AG04450 (cell line): Measurements from ENCODE around the gene ARHGEF39. TPM values are rescaled to one million over a fixed set of nuclear protein-coding genes. Genes with fewer than 3 reads are reported as not detected.

ENCODE experiments used
- CTCF ChIA-PET: fragments of 300-600, 350-600 bp; formaldehyde crosslinking; extraction: SDS; loops from one replicate; lab custom pipeline; 2022; ENCODE audit warnings: antibody characterized with exemption, inconsistent platforms; lab: Charles Lee
- POLR2A ChIA-PET: fragments of 350-600 bp; formaldehyde crosslinking; extraction: SDS; loops from one replicate; lab custom pipeline; 2021; ENCODE audit warnings: antibody characterized with exemption, inconsistent platforms; lab: Yijun Ruan, JAX
- DNase-seq: peaks from one replicate; pipeline ENCODE4 v3.0.0-alpha.2; 2011; ENCODE audit warnings: low read depth, low spot score
- H3K27ac ChIP-seq: one replicate; pipeline ENCODE4 v1.5.1; 2012; ENCODE audit warnings: low read depth, low read length, control low read depth
- H3K27me3 ChIP-seq: one replicate; pipeline ENCODE4 v1.6.0; 2012; ENCODE audit warnings: low read length; ENCODE audit not compliant: control insufficient read depth, insufficient read depth
- H3K4me3 ChIP-seq: 2 replicates; pipeline ENCODE4 v1.5.1; 2011; ENCODE audit warnings: mild to moderate bottlenecking, low read depth, low read length, control low read depth
- H3K9me3 ChIP-seq: 2 replicates; pipeline ENCODE4 v1.5.1; 2012; ENCODE audit warnings: low read length; ENCODE audit not compliant: control insufficient read depth, insufficient read depth
- CTCF ChIP-seq: IDR thresholded peaks from 2 replicates; pipeline ENCODE4 v1.5.1; 2011; ENCODE audit warnings: low read depth, low read length, control low read depth, inconsistent platforms
- polyA plus RNA-seq: library from polyadenylated mRNA; depleted of rRNA; stranded (reverse); fragments of >200 nt; gene quantifications from 2 replicates; pipeline ENCODE4 v1.2.3, GENCODE V29; 2011

The ARHGEF39 gene
- polyA plus RNA-seq, 1 experiment: 1.2 TPM

DNA sequence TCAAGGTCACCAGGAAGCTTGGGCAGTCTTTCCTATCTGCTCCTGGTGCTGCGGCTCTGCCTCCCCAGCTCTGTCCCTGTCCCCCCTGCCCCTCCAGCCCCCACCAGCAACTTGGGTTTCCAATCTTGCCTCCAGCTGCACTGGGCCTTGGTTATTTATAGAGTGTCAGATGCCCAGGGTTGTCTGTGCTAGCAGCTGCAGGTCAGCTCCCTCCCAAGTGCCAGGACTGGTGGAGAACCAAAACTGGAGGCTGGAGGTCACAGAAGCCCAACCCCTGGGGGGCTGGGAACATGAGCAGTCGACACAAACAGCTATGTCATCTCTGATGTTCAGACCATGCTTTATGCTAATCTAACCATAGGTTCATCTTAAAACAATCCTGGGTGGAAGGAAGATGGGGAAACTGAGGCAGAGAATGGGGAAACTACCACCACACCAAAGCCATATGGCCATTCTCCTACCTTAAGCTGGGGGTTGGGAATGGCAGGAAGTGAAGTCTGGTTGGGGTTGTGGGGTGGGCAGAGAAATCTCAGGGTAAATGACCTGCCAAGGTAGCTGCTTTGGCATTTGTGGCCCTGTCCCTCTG, 23.1 kb upstream of the ARHGEF39 start:
- Histone ChIP-seq H3K4me3 (peak overlapping the region; percentile 98), H3K27ac (peak overlapping the region; percentile 41), H3K9me3 (no peaks in the 10 kb centered on the region; the same call in 1 of the 2 replicates), H3K27me3 (no peaks in the 10 kb centered on the region)
- ChIA-PET POLR2A (interaction anchor here (0.6 to 9.1 kb wide), 11 partner anchors 8 to 172 kb away, joined by 3 to 101 read pairs (median 15); partner anchors contain the start of genes ARHGEF39, CCDC107, CREB3 and RMRP), CTCF (interaction anchor here (2.1 to 6.4 kb wide), 2 partner anchors 9 to 27 kb away, joined by 7 to 43 read pairs; no protein-coding TSS in a partner anchor)
- TF ChIP-seq CTCF: no peak
- DNase-seq: no peak

- H3K9me3 ChIP-seq: no peaks in the 10 kb centered on the region; the same call in 1 of the 2 replicates
- H3K27ac ChIP-seq: peak overlapping the region; percentile 24
- H3K4me3 ChIP-seq: peak overlapping the region; percentile 98
- TF ChIP-seq CTCF: no peak
- DNase-seq: no peak
- ChIA-PET POLR2A (interaction anchor here (1.2 to 9.1 kb wide), 9 partner anchors 7 to 44 kb away, joined by 3 to 101 read pairs (median 15); partner anchors contain the start of genes ARHGEF39, CCDC107, CREB3 and RMRP), CTCF (interaction anchor here (1.2 to 6.4 kb wide), 3 partner anchors 9 to 48 kb away, joined by 3 to 43 read pairs (median 7); no protein-coding TSS in a partner anchor)
- no peaks in the 10 kb centered on the region for H3K27me3 ChIP-seq
These were observed 22.3 kb upstream of the ARHGEF39 start for GRCh38 chr9:35687306-35687705.

DNA sequence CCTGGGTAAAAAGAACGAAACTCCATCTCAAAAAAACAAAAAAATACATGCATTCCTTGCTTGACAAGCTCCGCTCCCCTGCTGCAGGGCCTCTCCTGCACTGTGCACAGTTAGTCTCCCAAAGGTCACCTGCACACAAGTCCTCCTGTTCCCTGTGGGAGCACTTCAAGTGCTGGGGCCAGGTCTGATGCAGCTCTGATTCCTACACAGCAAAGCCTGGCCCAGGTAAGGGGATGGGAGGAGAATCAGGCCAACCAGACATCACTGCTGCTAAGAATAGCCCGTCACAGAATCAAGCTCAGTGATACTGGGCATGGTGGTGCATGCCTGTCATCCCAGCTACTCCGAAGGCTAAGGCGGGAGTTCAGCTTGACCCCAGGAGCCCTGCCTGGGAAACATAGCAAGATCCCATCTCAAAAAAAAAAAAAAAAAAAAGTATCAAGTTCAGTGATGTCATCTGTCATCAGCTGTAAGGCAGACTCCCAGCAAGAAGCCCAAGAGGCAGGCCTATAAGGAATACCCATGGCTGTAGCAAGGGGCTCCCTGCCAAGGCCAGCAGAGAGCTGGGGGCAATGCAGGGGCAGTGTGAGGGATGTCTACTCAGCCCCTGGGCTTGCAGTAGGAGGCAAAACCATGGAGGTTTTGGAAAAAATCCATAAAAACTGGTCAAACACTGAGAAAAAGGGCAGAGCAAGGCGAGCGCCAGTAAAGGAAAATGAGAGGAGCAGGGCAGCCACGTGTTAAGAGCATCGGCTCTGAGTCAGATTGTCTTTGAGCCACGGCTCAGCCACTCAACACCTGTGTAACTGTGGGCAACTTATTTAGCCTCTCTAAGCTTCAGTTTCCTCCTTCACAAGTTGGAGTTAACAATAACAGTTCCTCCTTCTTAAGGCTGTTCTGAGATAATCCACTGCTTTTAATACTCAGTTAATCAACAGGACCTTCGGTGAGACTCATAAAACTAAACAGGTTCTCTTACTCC, 21.5 kb upstream of the ARHGEF39 start:
- ChIA-PET CTCF (interaction anchor here (0.9 to 6.4 kb wide), 4 partner anchors 10 to 49 kb away, joined by 3 to 43 read pairs (median 4); no protein-coding TSS in a partner anchor), POLR2A (interaction anchor here (0.5 to 9.1 kb wide), 9 partner anchors 9 to 55 kb away, joined by 3 to 101 read pairs (median 8); partner anchors contain the start of genes ARHGEF39, CA9, CCDC107 and CREB3)
- Histone ChIP-seq H3K27me3 (no peaks in the 10 kb centered on the region), H3K9me3 (no peaks in the 10 kb centered on the region; the same call in 1 of the 2 replicates), H3K4me3 (peak overlapping the region; percentile 98), H3K27ac (peak overlapping the region; percentile 31)
- DNase-seq: no peak
- TF ChIP-seq CTCF: no peak

DNA sequence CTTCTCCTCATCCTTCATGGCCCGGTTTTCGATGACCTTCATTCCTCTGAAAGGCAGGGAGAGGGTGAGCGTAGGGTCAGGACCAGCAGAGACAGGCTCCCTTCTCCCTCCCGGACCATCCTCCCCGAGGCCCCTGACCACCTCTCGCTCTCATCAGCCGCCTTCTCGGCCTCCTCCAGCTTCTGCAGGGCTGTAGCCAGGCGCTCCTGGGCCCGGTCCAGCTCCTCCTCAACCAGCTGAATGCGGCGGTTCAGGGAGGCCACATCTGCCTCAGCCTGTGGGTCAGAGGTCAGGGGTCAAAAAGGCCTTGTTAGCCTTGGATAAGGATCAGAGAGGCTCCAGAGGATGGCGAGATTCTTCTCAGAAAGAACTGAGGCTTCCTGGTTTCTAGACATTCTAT, 20.5 kb upstream of the ARHGEF39 start:
- POLR2A ChIA-PET: interaction anchor here (1.3 to 9.1 kb wide), 5 partner anchors 10 to 47 kb away, joined by 3 to 75 read pairs (median 15); partner anchors contain the start of genes ARHGEF39, CCDC107, CREB3 and RMRP
- DNase-seq: no peak
- H3K9me3 ChIP-seq: no peaks in the 10 kb centered on the region; the same call in 1 of the 2 replicates
- H3K27ac ChIP-seq: peak overlapping the region; percentile 52
- no peaks in the 10 kb centered on the region for H3K27me3 ChIP-seq
- CTCF ChIA-PET: interaction anchor here (6.4 kb wide), 1 partner anchor 11 kb away, joined by 43 read pairs; no protein-coding TSS in a partner anchor
- no peak for TF ChIP-seq CTCF
- H3K4me3 ChIP-seq: peak overlapping the region; percentile 37
